GM12892 (cell line): ENCODE data around the gene ANKRD44.

Source experiments
- POLR2A ChIP-seq: IDR thresholded peaks from 2 replicates; pipeline ENCODE4 v1.6.1; 2011; ENCODE audit warnings: low read depth, low read length, control low read depth
- POLR2AphosphoS5 ChIP-seq: IDR thresholded peaks from 2 replicates; pipeline ENCODE4 v1.6.1; 2011; ENCODE audit warnings: low read depth, low read length, control low read depth
- TAF1 ChIP-seq: IDR thresholded peaks from 2 replicates; pipeline ENCODE4 v1.6.1; 2011; ENCODE audit warnings: low read depth, mild to moderate bottlenecking, control low read depth, low read length, borderline replicate concordance

DNA sequence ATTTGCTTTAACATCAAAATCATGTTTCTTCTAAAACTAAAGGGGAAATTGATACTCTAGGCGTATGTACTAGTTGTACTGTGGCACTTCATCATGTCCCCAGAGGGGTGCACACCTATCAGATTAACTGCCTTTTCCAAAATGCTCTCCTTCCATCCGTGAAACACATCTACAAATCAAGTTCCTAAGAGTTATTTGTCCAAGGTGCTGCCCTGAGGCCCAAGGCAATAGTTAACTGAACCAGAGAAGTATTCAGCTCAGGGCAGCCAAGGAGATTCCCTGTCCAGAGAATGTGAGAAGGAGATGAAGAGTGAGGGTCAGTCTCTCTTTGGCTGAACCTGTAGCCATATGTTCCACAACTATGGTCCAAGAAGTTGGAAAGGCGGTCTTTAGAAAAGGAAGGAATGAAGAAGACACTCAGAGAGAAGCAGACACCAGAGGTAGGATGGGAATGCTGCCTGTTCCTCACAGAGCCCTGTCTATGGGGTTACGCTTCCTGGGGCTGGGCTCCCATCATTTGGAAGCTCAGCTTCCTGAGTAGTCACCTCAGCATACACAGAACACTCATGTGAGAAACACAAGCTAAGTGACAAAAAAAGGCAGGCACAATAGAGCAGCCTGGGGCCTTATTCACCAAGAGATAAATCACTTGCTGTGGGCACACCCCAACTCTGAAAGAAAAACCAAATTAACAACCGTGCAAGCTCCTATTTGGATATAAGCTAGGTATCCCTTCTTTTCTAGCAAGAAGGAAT, 55.6 kb downstream of the ANKRD44 start:
- TF ChIP-seq TAF1 (no peak), POLR2A (no peak), POLR2AphosphoS5 (no peak)
